ENCODE measurements around the gene PTMA. TPM values are rescaled to one million over a fixed set of nuclear protein-coding genes. Genes with fewer than 3 reads are reported as not detected.

The PTMA gene
- polyA plus RNA-seq, 1 of the 3 experiments (the other 2 are of a cell fraction) = 767 TPM

DNA sequence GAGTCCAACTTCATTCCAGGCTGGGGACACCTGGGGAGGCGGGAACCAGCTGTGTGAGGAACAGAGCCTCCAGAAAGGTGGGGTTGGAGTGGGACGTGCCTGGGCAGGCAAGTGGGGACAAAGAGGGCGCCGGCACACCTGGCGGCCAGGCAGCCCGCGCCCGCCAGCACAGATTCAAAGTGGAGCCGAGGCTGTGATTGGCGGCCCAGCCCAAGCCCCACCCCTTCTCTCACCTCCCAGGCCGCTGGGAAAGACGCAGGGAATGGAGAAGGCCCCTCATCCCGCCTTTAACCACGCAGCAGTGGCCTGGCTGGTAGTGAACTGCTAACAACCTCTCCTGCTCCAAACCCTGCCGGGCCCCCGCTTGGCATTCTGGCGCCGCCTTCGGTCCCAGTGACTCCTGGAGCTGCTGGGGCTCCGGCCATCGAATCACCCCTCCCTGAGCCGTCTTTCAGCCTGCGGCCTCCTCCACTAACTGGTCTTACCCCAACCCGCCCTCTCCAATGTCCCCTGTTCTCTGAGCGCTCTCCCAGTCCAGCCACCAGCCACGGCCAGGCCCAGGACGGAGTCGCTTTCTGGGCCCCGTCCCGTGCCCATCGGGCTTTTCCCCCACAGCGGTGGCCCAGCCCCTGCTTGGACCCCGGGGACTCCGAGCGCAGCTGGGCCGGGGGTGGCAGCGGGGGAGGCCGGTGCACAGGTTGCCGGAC lies 27.9 kb upstream of the PTMA start:
- Histone ChIP-seq H3K27ac (ENCODE audit: low read depth in 2 of 2, low read length in 1 of 2) (peak overlapping the region in 1 of 2 experiments; percentile 84; a peak in 3 of 4 replicates), H3K4me1 (ENCODE audit: control insufficient read depth in 1 of 2, insufficient read depth in 2 of 2, low read depth in 1 of 2, low read length in 1 of 2) (peaks cover 0 to 16% of the 10 kb centered on the region in 2 experiments; a peak in 1 of 4 replicates), H3K79me2 (ENCODE audit: insufficient read depth) (no peaks in the 10 kb centered on the region), H2AFZ (ENCODE audit: low read depth) (peak overlapping the region; percentile 90; the same call in 1 of the 2 replicates), H3F3A (replicated peaks; ENCODE audit: insufficient read depth) (peaks cover 6% of the 10 kb centered on the region), H4K20me1 (ENCODE audit: insufficient read depth) (no peaks in the 10 kb centered on the region), H3K27me3 (ENCODE audit: insufficient read depth) (no peaks in the 10 kb centered on the region), H3K9me2 (no peaks in the 10 kb centered on the region), H3K9ac (peak overlapping the region; percentile 55; the same call in 1 of the 2 replicates), H3K9me3 (no peaks in the 10 kb centered on the region), H3K4me2 (peak overlapping the region; percentile 74; the same call in 1 of the 2 replicates), H3K4me3 (ENCODE audit: low read depth in 2 of 2, low read length in 1 of 2) (peak overlapping the region; percentile 43 to 54; a peak in 3 of 4 replicates), H3K36me3 (replicated peaks in 1 of 2; ENCODE audit: control insufficient read depth in 1 of 2, insufficient read depth in 2 of 2, low read length in 1 of 2) (no peaks in the 10 kb centered on the region)
- no peak for DNase-seq
- POLR2A ChIA-PET = interaction anchor here (0.6 to 5.4 kb wide), 6 partner anchors 25 to 115 kb away, joined by 3 to 38 read pairs (median 4); partner anchors contain the start of gene PTMA
- 66% methylated on average over 25 of the region's 39 CpGs for WGBS (ENCODE audit: low lambda C conversion rate)
- CTCF ChIA-PET = interaction anchor here (1.1 to 29.4 kb wide), 7 partner anchors 12 to 198 kb away, joined by 3 to 1218 read pairs (median 3); partner anchors contain the start of gene PTMA
- no peak for TF ChIP-seq GATA2 (CRISPR knock-in tag; IDR thresholded peaks at IDR 0.05)
- no peak for TF ChIP-seq YY1 (IDR thresholded peaks at IDR 0.05; ENCODE audit: low read depth)
- no peak for TF ChIP-seq TEAD4 (IDR thresholded peaks at IDR 0.05; ENCODE audit: borderline replicate concordance, insufficient read depth)
- TF ChIP-seq MXI1 (IDR thresholded peaks at IDR 0.05; ENCODE audit: low read depth, low read length) = no peak
- TF ChIP-seq ELF1 (IDR thresholded peaks at IDR 0.05) = no peak
- TF ChIP-seq, protein P1, sequence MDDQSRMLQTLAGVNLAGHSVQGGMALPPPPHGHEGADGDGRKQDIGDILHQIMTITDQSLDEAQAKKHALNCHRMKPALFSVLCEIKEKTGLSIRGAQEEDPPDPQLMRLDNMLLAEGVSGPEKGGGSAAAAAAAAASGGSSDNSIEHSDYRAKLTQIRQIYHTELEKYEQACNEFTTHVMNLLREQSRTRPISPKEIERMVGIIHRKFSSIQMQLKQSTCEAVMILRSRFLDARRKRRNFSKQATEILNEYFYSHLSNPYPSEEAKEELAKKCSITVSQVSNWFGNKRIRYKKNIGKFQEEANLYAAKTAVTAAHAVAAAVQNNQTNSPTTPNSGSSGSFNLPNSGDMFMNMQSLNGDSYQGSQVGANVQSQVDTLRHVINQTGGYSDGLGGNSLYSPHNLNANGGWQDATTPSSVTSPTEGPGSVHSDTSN (IDR thresholded peaks at IDR 0.05) = no peak
- TF ChIP-seq, protein P2, sequence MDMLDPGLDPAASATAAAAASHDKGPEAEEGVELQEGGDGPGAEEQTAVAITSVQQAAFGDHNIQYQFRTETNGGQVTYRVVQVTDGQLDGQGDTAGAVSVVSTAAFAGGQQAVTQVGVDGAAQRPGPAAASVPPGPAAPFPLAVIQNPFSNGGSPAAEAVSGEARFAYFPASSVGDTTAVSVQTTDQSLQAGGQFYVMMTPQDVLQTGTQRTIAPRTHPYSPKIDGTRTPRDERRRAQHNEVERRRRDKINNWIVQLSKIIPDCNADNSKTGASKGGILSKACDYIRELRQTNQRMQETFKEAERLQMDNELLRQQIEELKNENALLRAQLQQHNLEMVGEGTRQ (IDR thresholded peaks at IDR 0.05; ENCODE audit: borderline replicate concordance, low read depth, low read length) = no peak
- TF ChIP-seq, protein P3, sequence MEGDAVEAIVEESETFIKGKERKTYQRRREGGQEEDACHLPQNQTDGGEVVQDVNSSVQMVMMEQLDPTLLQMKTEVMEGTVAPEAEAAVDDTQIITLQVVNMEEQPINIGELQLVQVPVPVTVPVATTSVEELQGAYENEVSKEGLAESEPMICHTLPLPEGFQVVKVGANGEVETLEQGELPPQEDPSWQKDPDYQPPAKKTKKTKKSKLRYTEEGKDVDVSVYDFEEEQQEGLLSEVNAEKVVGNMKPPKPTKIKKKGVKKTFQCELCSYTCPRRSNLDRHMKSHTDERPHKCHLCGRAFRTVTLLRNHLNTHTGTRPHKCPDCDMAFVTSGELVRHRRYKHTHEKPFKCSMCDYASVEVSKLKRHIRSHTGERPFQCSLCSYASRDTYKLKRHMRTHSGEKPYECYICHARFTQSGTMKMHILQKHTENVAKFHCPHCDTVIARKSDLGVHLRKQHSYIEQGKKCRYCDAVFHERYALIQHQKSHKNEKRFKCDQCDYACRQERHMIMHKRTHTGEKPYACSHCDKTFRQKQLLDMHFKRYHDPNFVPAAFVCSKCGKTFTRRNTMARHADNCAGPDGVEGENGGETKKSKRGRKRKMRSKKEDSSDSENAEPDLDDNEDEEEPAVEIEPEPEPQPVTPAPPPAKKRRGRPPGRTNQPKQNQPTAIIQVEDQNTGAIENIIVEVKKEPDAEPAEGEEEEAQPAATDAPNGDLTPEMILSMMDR (IDR thresholded peaks at IDR 0.05) = no peak
- no peak for TF ChIP-seq GABPA (IDR thresholded peaks at IDR 0.05; ENCODE audit: low read depth)
- no peak for TF ChIP-seq RCOR1 (IDR thresholded peaks at IDR 0.05; ENCODE audit: low read length)
- TF ChIP-seq, protein P4, sequence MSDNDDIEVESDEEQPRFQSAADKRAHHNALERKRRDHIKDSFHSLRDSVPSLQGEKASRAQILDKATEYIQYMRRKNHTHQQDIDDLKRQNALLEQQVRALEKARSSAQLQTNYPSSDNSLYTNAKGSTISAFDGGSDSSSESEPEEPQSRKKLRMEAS (IDR thresholded peaks at IDR 0.05; ENCODE audit: low read depth) = no peak

Measured in SK-N-SH (cell line).